HUES6 (cell line): ENCODE results near the gene ABCA5.

ENCODE experiments used
- H3K27ac ChIP-seq: 2 replicates; pipeline ENCODE4 v1.7.0; 2013; ENCODE audit warnings: low read depth, mild to moderate bottlenecking, low read length, inconsistent platforms
- H3K27me3 ChIP-seq: 2 replicates; pipeline ENCODE4 v1.6.1; 2013; ENCODE audit warnings: low read length; ENCODE audit not compliant: control insufficient read depth, insufficient read depth
- H3K36me3 ChIP-seq: 2 replicates; pipeline ENCODE4 v1.6.1; 2013; ENCODE audit warnings: low read length; ENCODE audit not compliant: control insufficient read depth, insufficient read depth
- H3K4me1 ChIP-seq: 2 replicates; pipeline ENCODE4 v1.6.1; 2013; ENCODE audit warnings: low read length; ENCODE audit not compliant: control insufficient read depth, insufficient read depth
- H3K4me3 ChIP-seq: 2 replicates; pipeline ENCODE4 v1.5.1; 2013; ENCODE audit warnings: low read depth, low read length
- H3K9ac ChIP-seq: one replicate; pipeline ENCODE4 v1.6.1; 2013; ENCODE audit warnings: mild to moderate bottlenecking, low read length
- H3K9me3 ChIP-seq: 2 replicates; pipeline ENCODE4 v1.6.1; 2013; ENCODE audit warnings: low read depth, low read length; ENCODE audit not compliant: control insufficient read depth, insufficient read depth

ABCA5 gene

DNA sequence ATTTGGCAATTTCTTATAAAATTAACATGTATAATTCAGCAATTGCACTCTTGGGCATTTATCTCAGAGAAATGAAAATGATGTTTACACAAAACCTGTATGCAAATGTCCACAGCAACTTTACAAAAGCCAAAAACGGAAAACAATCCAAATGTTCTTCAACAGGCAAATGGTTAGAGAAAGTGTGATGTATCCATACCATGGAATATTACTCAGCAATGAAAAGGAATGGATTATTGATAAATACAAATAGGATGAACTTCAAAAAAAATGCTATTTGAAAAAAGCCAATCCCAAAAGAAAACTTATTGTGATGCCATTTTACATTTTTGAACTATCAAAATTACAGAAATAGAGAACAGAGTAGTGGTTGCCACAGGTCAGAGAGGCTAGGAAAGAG lies 61.1 kb downstream of the ABCA5 start:
- H3K27me3 ChIP-seq: no peaks in the 10 kb centered on the region
- H3K27ac ChIP-seq: no peak overlapping the region
- H3K4me1 ChIP-seq: no peaks in the 10 kb centered on the region
- no peak overlapping the region for H3K4me3 ChIP-seq
- no peaks in the 10 kb centered on the region for H3K36me3 ChIP-seq
- no peak overlapping the region for H3K9ac ChIP-seq
- no peaks in the 10 kb centered on the region for H3K9me3 ChIP-seq

DNA sequence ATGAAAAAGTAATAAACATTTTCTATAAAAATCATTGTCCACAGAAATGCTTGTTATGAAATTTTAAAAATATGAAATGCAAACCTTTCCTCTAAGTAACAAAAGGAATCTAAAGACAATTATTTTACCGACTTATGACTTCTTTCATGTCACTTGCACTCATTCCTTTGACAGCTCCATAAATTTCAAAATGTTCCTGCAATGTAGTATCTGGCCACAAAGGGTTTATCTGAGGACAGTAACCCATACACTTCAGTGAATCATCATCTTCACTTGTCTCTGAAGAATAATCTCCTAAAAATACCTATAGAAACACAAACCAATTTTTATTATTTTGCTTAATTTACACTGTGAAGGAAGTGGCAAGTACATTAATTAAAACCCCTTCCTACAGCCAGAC lies 72.7 kb downstream of the ABCA5 start:
- H3K27ac ChIP-seq: no peak overlapping the region
- no peaks in the 10 kb centered on the region for H3K27me3 ChIP-seq
- H3K9me3 ChIP-seq: no peaks in the 10 kb centered on the region
- H3K4me3 ChIP-seq: no peak overlapping the region
- H3K9ac ChIP-seq: no peak overlapping the region
- H3K36me3 ChIP-seq: no peaks in the 10 kb centered on the region
- no peaks in the 10 kb centered on the region for H3K4me1 ChIP-seq

DNA sequence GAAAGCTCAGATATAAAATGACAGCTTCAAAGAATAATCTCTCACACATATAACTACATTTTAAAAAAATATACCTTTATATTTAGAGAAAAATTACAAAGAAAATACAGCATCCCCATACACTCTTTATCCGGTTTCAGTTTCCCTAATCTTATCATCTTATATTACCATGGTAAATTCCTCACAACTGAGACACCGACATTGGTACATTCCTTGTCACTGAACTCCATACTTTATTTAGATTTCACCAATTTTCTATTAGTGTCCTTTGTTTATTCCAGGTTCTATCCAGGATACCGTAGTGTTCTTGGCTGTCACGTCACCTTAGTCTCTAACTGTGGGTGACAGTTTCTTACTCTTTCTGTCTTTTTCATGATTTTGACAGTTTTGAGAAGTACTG lies 76.3 kb downstream of the ABCA5 start:
- H3K9ac ChIP-seq: no peak overlapping the region
- no peaks in the 10 kb centered on the region for H3K27me3 ChIP-seq
- no peaks in the 10 kb centered on the region for H3K36me3 ChIP-seq
- H3K4me3 ChIP-seq: no peak overlapping the region
- no peaks in the 10 kb centered on the region for H3K9me3 ChIP-seq
- no peaks in the 10 kb centered on the region for H3K4me1 ChIP-seq
- H3K27ac ChIP-seq: no peak overlapping the region

DNA sequence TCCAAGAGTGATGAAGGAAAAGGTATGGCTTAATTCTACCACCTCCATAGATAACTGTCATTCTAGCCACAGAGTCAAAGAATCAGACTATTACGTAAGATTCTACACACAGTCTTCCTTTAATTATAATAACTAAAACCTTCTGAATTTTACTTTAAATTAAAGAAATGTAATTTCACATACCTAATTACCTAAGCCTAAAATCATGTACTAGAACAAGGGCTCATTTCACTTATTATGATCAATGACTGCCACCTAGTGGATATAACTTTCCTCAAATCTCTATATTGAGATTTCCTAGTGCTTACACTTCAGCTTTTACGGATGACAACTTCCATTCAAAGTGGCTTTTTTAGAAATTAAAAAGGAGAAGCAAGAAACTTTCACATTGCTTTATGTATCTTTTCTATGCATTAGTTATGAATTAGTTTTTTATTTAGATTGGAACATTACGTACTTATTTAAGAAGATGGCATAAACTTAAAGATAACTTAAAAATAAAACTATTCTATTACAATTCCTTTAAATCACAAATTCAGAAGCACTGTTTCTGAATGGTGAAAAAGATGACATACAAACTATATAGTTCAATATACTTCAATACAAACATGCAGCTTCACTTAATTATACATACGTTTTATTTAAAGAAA lies 80.1 kb downstream of the ABCA5 start:
- no peaks in the 10 kb centered on the region for H3K27me3 ChIP-seq
- H3K9me3 ChIP-seq: no peaks in the 10 kb centered on the region
- no peak overlapping the region for H3K27ac ChIP-seq
- H3K4me3 ChIP-seq: no peak overlapping the region
- no peak overlapping the region for H3K9ac ChIP-seq
- H3K36me3 ChIP-seq: no peaks in the 10 kb centered on the region
- H3K4me1 ChIP-seq: no peaks in the 10 kb centered on the region

GRCh38 chr17:69246202-69246601 lies 80.7 kb downstream of the ABCA5 start:
- Histone ChIP-seq H3K27ac (no peak overlapping the region), H3K36me3 (no peaks in the 10 kb centered on the region), H3K4me3 (no peak overlapping the region)

GRCh38 chr17:69245617-69246016 lies 81.3 kb downstream of the ABCA5 start:
- H3K9me3 ChIP-seq: no peaks in the 10 kb centered on the region
- no peaks in the 10 kb centered on the region for H3K27me3 ChIP-seq
- no peak overlapping the region for H3K27ac ChIP-seq
- H3K36me3 ChIP-seq: no peaks in the 10 kb centered on the region
- H3K4me3 ChIP-seq: no peak overlapping the region
- no peaks in the 10 kb centered on the region for H3K4me1 ChIP-seq
- no peak overlapping the region for H3K9ac ChIP-seq

More at GRCh38 chr17:69246202-69246601, 80.7 kb downstream of the ABCA5 start:
- Histone ChIP-seq H3K9me3 (no peaks in the 10 kb centered on the region), H3K9ac (no peak overlapping the region), H3K4me1 (no peaks in the 10 kb centered on the region), H3K27me3 (no peaks in the 10 kb centered on the region)

DNA sequence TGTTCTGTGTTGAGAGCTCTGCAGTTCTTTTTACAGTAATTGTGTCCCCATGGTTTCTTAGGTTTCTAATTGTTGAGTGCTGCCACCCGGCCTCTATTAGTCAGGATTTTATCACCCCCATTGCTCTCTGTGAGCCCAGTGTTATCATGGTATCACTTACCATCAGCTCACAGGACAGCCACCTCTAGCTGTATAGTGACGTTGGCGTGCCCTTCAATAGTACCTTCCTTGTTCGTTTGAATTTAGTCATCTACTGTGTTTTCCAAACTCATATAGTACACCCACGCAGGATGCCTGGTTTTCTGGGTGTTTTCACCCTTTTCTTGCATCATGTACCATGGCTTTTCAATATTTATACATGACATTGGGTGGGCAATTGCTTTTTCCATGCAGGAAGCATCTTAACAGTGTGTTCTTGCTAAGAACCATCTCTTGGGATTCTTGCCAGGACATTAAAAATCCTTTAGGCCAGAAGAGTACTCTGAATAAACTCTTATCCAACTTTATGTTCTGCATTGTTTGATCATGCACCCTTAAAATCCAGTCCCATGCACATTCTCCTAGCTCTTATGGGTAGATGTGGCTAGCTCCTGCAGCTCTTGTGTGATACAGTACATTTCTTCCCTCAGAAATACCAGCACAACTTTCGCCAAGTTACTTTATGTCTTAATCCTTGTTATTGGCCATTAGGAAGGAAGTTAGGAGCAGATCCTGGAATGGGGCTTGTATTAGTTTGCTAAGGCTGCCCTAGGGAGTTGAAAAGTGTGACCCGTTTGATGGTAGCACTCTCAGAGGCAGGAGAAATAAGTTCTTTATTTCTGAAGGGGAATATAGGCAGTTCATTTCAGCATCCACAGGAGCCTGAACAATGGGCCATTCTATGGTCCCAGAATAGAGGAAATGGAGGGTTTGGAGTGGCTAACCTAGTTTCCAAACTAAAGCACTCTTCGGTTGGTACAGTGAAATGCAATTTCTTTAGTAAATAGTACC lies 87.0 kb downstream of the ABCA5 start:
- no peaks in the 10 kb centered on the region for H3K9me3 ChIP-seq
- no peaks in the 10 kb centered on the region for H3K36me3 ChIP-seq
- no peak overlapping the region for H3K4me3 ChIP-seq
- H3K9ac ChIP-seq: no peak overlapping the region
- H3K27me3 ChIP-seq: no peaks in the 10 kb centered on the region
- H3K27ac ChIP-seq: no peak overlapping the region
- peaks cover 2% of the 10 kb centered on the region; the same call in 1 of the 2 replicates for H3K4me1 ChIP-seq

DNA sequence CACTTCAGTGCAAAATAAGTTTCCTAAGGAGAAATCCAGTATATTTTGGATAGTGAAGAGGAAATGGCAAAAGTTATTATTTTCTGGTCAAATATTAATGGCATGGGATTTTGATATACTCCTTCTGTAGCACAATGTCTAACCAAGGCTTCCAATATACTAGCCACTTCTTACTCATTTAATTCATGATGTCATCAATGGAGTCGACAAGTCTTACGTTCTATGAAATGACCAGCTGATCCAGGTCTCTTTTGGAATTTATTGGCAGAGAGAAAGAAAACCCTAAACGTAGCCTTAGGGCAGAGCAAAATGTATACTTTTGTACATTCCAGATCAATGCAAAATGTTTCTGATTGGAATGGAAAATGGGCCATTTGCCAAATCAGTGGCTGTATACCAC lies 90.0 kb downstream of the ABCA5 start:
- Histone ChIP-seq H3K9me3 (0 out of 2 replicates have a peak, but pooled peaks cover 4% of the 10 kb centered on the region), H3K27me3 (no peaks in the 10 kb centered on the region), H3K4me3 (no peak overlapping the region), H3K4me1 (peaks cover 2% of the 10 kb centered on the region; the same call in 1 of the 2 replicates), H3K27ac (no peak overlapping the region), H3K9ac (no peak overlapping the region), H3K36me3 (no peaks in the 10 kb centered on the region)

GRCh38 chr17:69236464-69236863 lies 90.5 kb downstream of the ABCA5 start:
- no peaks in the 10 kb centered on the region for H3K27me3 ChIP-seq

DNA sequence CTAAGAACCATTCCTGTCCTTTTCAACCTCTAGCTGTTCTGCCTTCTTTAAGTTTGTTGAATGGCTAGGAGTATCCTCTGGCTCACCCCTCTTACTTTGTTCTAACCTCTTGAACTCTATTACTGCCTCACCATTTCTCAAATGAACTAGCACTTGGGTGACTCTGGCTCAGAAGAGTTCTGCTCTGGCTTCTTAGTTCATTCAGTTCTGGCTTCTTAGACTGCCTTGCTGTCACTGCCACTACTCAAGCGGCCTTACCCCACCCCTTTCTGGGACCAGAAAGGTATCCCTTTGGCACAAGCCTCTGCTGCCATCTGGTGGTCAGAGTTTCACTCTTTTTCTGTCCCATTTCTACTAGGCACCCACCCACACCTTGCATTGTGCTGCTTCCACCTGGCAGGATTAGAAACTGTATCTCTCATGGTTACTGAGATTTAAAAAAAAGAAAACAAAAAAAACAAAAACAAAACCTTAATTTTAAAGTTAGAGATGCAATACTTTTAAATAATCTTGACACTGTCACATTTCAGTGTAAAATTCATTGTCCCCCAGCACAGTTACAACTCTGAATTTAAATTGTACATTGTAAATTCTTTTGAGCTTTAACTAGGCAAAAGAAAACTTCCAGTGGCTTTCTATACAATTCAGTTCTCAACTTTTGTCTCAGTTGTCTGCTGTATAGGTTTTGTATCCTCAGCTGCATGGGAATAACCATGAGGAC lies 91.4 kb downstream of the ABCA5 start:
- no peak overlapping the region for H3K4me3 ChIP-seq
- H3K36me3 ChIP-seq: no peaks in the 10 kb centered on the region
- H3K4me1 ChIP-seq: peaks cover 2% of the 10 kb centered on the region; the same call in 1 of the 2 replicates
- H3K27me3 ChIP-seq: no peaks in the 10 kb centered on the region
- no peak overlapping the region for H3K27ac ChIP-seq
- H3K9me3 ChIP-seq: 0 out of 2 replicates have a peak, but pooled peaks cover 4% of the 10 kb centered on the region
- H3K9ac ChIP-seq: no peak overlapping the region

More at GRCh38 chr17:69236464-69236863, 90.5 kb downstream of the ABCA5 start:
- Histone ChIP-seq H3K9ac (no peak overlapping the region), H3K36me3 (no peaks in the 10 kb centered on the region), H3K4me3 (no peak overlapping the region), H3K9me3 (0 out of 2 replicates have a peak, but pooled peaks cover 4% of the 10 kb centered on the region), H3K27ac (no peak overlapping the region), H3K4me1 (peaks cover 2% of the 10 kb centered on the region; the same call in 1 of the 2 replicates)
